ENCODE measurements around the gene RPL6. TPM values are rescaled to one million over a fixed set of nuclear protein-coding genes. Genes with fewer than 3 reads are reported as not detected.
A peak's percentile ranks its signal among the peaks of the same experiment; 100 is the strongest.
"Not testable (repeated sequence)": the region's sequence is repeated elsewhere in the genome, so short reads cannot be mapped to it uniquely, and the experiment has no call there.

RPL6 gene
- total and polyA plus RNA-seq, 8 donors = 590 to 1,871 (median 1,055) TPM

DNA sequence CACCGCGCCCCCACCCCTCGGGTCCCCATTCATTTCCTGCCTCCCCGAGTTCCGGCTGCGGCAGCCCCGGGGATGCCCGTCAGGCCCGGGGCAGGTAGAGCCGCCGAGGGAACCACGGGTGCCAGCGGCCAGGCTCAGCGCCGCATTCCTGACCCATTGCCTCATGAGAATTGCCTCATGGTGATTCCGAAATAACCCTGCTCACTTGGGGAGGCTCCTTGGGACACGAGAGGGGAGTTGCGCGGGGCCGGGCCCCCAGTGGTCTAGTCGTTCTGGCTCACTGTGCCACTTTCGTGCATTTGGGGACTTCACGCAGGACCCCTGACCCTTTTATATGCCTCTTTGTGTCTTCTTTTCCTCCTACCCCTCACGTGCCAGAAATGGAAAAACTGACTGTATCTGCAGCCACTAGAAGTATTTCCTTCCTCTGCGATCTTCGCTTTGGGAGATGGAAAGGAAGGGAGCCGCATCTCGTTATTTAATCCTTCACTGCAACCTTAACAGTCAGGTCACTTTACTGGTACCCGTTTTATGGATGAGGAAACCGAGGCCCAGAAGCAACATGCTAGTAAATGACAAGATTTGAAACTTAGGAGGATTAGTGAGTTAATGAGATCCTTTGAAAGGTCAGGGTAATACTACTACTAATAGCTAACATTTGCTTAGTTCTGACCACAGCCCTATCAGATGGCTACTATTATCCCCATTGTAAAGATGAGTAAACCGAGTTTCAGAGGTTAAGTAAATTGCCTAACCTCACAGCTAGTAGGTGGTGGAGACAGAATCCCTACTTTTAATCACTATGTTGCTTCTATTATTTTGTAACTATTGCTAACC is 10.1 kb upstream of the RPL6 start:
- peaks cover 6 to 20% (median 7%) of the 10 kb centered on the region in 3 donors for H3K4me1 ChIP-seq
- H3K27ac ChIP-seq = peak overlapping the region; percentile 91 to 99 (median 98)
- intact Hi-C loops (cut with DNase I) = no loop called here
- no peaks in the 10 kb centered on the region for H3K27me3 ChIP-seq
- no peaks in the 10 kb centered on the region for H3K36me3 ChIP-seq
- no peaks in the 10 kb centered on the region for H3K9me3 ChIP-seq
- FAIRE-seq = no peak
- TF ChIP-seq, protein P1, sequence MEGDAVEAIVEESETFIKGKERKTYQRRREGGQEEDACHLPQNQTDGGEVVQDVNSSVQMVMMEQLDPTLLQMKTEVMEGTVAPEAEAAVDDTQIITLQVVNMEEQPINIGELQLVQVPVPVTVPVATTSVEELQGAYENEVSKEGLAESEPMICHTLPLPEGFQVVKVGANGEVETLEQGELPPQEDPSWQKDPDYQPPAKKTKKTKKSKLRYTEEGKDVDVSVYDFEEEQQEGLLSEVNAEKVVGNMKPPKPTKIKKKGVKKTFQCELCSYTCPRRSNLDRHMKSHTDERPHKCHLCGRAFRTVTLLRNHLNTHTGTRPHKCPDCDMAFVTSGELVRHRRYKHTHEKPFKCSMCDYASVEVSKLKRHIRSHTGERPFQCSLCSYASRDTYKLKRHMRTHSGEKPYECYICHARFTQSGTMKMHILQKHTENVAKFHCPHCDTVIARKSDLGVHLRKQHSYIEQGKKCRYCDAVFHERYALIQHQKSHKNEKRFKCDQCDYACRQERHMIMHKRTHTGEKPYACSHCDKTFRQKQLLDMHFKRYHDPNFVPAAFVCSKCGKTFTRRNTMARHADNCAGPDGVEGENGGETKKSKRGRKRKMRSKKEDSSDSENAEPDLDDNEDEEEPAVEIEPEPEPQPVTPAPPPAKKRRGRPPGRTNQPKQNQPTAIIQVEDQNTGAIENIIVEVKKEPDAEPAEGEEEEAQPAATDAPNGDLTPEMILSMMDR (IDR thresholded peaks at IDR 0.05) = no peak
- 3 to 4% methylated on average over 27 to 31 of the region's 31 CpGs for WGBS, 2 donors
- peak overlapping the region; percentile 81 to 97 (median 86) for H3K4me3 ChIP-seq
- ATAC-seq = peak; percentile 78 to 84 (median 82)
- peak; percentile 66 to 84 (median 76) for DNase-seq

DNA sequence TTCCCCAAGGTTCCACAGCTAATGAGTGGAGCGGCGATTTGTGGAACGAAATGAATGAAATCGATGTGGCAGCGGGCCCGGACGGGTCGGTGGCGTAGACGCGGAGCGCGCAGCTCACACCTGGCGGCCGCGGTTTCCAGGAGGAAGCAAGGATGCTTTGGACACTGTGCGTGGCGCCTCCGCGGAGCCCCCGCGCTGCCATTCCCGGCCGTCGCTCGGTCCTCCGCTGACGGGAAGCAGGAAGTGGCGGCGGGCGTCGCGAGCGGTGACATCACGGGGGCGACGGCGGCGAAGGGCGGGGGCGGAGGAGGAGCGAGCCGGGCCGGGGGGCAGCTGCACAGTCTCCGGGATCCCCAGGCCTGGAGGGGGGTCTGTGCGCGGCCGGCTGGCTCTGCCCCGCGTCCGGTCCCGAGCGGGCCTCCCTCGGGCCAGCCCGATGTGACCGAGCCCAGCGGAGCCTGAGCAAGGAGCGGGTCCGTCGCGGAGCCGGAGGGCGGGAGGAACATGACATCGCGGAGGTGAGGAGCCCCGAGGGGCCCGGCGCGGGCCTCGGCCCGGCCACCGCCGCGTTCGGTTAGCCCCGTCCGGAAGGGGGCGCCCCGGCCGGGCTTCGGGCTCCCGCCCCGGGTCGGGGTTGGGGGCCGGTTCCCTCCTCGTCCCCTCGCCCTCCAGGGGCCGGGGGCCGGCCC is 9.3 kb upstream of the RPL6 start, which contains the start of gene PTPN11:
TSS of gene PTPN11 (plus strand) at position 340 of the 689 bp plus-strand sequence. CDS start at position 505, 165 bp downstream.
- ATAC-seq (peak; percentile 90 to 95 (median 92)), FAIRE-seq (no peak), DNase-seq (peak; percentile 81 to 97 (median 87))
- Histone ChIP-seq H3K36me3 (no peaks in the 10 kb centered on the region), H3K9me3 (no peaks in the 10 kb centered on the region), H3K4me3 (peak within 1 kb of the TSS; percentile 81 to 97 (median 86)), H3K27ac (peak within 1 kb of the TSS; percentile 91 to 99 (median 98)), H3K27me3 (no peaks in the 10 kb centered on the region), H3K4me1 (peaks cover 6 to 27% (median 11%) of the 10 kb centered on the region in 3 donors)
- TF ChIP-seq, protein P1 (IDR thresholded peaks at IDR 0.05) = no peak
- WGBS, 2 donors = 1% methylated on average over 54 to 89 of the region's 89 CpGs
- intact Hi-C loops (cut with DNase I) = no loop called here

GRCh38 chr12:112418273-112418607 is 8.8 kb upstream of the RPL6 start:
- TF ChIP-seq, protein P1 (IDR thresholded peaks at IDR 0.05) = no peak
- Histone ChIP-seq H3K9me3 (no peaks in the 10 kb centered on the region), H3K27me3 (no peaks in the 10 kb centered on the region), H3K4me3 (peak overlapping the region; percentile 81 to 97 (median 86)), H3K36me3 (no peaks in the 10 kb centered on the region), H3K27ac (peak overlapping the region; percentile 91 to 99 (median 98)), H3K4me1 (peaks cover 6 to 28% (median 11%) of the 10 kb centered on the region in 3 donors)
- DNase-seq = peak in 1 of 6 donors; percentile 16
- intact Hi-C loops (cut with DNase I) = no loop called here
- no peak for ATAC-seq
- 2% methylated on average over 18 of the region's 18 CpGs for WGBS, 2 donors
- FAIRE-seq = no peak

GRCh38 chr12:112415457-112415856 is 6.1 kb upstream of the RPL6 start:
- intact Hi-C loops (cut with DNase I); FAIRE-seq; H3K9me3 ChIP-seq; ATAC-seq; DNase-seq; H3K27ac ChIP-seq; H3K4me3 ChIP-seq; H3K27me3 ChIP-seq; H3K36me3 ChIP-seq: not testable (repeated sequence)
- WGBS, 2 donors = 91 to 96% methylated on average over 4 of the region's 4 CpGs
- H3K4me1 ChIP-seq = peaks cover 4 to 20% (median 6%) of the 10 kb centered on the region in 3 donors

DNA sequence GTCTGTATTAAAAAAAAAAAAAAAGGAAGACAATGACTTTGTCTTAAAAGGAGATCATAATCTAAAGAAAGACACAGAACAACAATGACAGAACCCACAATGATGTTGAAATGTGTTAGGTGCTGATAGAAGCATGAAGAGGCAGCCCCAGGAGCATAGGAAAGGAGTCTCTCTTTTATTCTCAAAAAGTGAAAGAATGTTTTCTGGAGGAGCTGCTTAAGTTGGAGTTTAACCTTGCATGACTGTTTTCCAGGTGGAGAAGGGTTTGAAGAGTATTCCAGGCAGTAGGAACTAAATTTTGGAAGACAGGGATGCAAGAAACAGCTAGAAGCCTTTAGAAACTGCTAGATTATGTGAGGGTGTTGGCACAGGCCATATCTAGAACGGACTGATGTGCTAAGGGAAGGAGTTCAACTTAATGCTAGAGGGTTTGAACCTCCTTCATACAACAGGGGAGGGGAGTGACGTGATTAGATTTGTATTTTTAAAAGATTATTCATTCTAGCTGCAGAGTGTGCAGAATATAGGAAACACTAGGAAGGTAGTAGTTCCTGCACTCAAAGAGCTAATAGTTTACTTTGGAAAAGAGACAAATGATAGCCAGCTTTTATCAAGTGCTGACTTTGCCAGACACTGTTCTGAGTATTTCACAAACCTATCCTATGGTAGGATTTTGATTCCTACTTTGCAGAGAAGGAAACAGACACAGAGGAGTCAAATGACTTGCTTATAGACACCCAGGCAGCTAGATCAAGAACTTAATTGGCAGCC is 4.6 kb upstream of the RPL6 start:
- DNase-seq (no peak), ATAC-seq (peak in 2 of 4 donors; percentile 12 to 21), FAIRE-seq (no peak)
- no peaks in the 10 kb centered on the region for H3K9me3 ChIP-seq
- 15 to 30% methylated on average over 2 of the region's 2 CpGs for WGBS, 2 donors
- peaks cover 0 to 11% (median 4%) of the 10 kb centered on the region in 3 donors for H3K4me1 ChIP-seq
- TF ChIP-seq, protein P1 (IDR thresholded peaks at IDR 0.05) = no peak
- H3K27me3 ChIP-seq = no peaks in the 10 kb centered on the region
- peak overlapping the region in 2 of 4 donors; percentile 1 to 12 for H3K27ac ChIP-seq
- H3K4me3 ChIP-seq = no peak overlapping the region
- intact Hi-C loops (cut with DNase I) = no loop called here
- H3K36me3 ChIP-seq = no peaks in the 10 kb centered on the region

Measured in pancreas (tissue), 10 donors.